Measurements from ENCODE around the gene S100A1. TPM values are rescaled to one million over a fixed set of nuclear protein-coding genes. Genes with fewer than 3 reads are reported as not detected.

Gene S100A1
- total and polyA plus RNA-seq, 2 of the 13 experiments (the other 11 are each of a cell fraction or from before 2014, with no cell fraction given): 120 to 251 TPM

- TF ChIP-seq CREB3 (CRISPR knock-in tag; IDR thresholded peaks at IDR 0.05) (0 out of 2 replicates have a peak, but pooled peaks have one; percentile 81), ISX (CRISPR knock-in tag; conservative IDR thresholded peaks at IDR 0.05) (no peak), ZNF792 (CRISPR knock-in tag; IDR thresholded peaks at IDR 0.05) (peak; percentile 51; the same call in 1 of the 2 replicates), ZNF180 (CRISPR knock-in tag; IDR thresholded peaks at IDR 0.05; ENCODE audit: borderline replicate concordance, low read depth) (no peak), KIAA2018 (CRISPR knock-in tag; IDR thresholded peaks at IDR 0.05; ENCODE audit: borderline replicate concordance) (0 out of 2 replicates have a peak, but pooled peaks have one; percentile 82), NFYB (CRISPR knock-in tag; IDR thresholded peaks at IDR 0.05) (peak; percentile 26), ZFP91 (CRISPR knock-in tag; IDR thresholded peaks at IDR 0.05; ENCODE audit: borderline replicate concordance) (peak; percentile 93), IKZF5 (CRISPR knock-in tag; IDR thresholded peaks at IDR 0.05) (peak; percentile 85), PAF1 (CRISPR knock-in tag; IDR thresholded peaks at IDR 0.05) (no peak), SRSF1 (optimal IDR thresholded peaks at IDR 0.05; ENCODE audit: low read depth, low read length) (peak; percentile 98), ZNF12 (CRISPR knock-in tag; IDR thresholded peaks at IDR 0.05) (no peak), ZNF260 (CRISPR knock-in tag; IDR thresholded peaks at IDR 0.05; ENCODE audit: borderline replicate concordance, low read depth) (no peak), ZNF441 (CRISPR knock-in tag; IDR thresholded peaks at IDR 0.05; ENCODE audit: borderline replicate concordance) (no peak; the same call in 1 of the 2 replicates), RXRA (CRISPR knock-in tag; IDR thresholded peaks at IDR 0.05) (peak; percentile 67; the same call in 1 of the 2 replicates), HOXA3 (CRISPR knock-in tag; IDR thresholded peaks at IDR 0.05) (peak; percentile 100), ZNF615 (CRISPR knock-in tag; IDR thresholded peaks at IDR 0.05; ENCODE audit: borderline replicate concordance) (no peak; the same call in 1 of the 2 replicates), RNF2 (conservative IDR thresholded peaks at IDR 0.05; ENCODE audit: low read depth) (no peak)
Observed at GRCh38 chr1:153633754-153634665, 5.8 kb downstream of the S100A1 start, which contains the start of gene CHTOP (continued).
